PC-3 (cell line): ENCODE results near the gene CSRP3. TPM values are rescaled to one million over a fixed set of nuclear protein-coding genes. Genes with fewer than 3 reads are reported as not detected.

Experiments
- ATAC-seq: fragments of 200-7000 bp; cut with Tn5 transposase; 2 replicates; pipeline ENCODE4 v1.9.1; 2020; ENCODE audit warnings: mild to moderate bottlenecking, moderate library complexity
- BruUV-seq: library from RNA; stranded (reverse); fragments of 400-500 nt; replicated peaks from 2 replicates; lab custom pipeline; 2021; lab: Mats Ljungman, UMichigan
- CTCF ChIA-PET: fragments of 300-600 bp; sonication (Branson Sonifier 250); formaldehyde crosslinking; loops from one replicate; lab custom pipeline; 2022; ENCODE audit warnings: antibody characterized with exemption; lab: Charles Lee
- POLR2A ChIA-PET: fragments of 300-600 bp; sonication (Branson Sonifier 250); formaldehyde crosslinking; loops from one replicate; lab custom pipeline; 2022; ENCODE audit warnings: antibody characterized with exemption; ENCODE audit not compliant: unreplicated experiment; lab: Charles Lee
- DNase-seq: peaks from one replicate; pipeline ENCODE4 v3.0.0-alpha.2; 2015
- H2AFZ ChIP-seq: fragments of 300-600 bp; sonication (generic); 2 replicates; pipeline ENCODE4 v1.6.0; 2016; ENCODE audit warnings: antibody characterized with exemption, low read length
- H3F3A ChIP-seq: fragments of 300-600 bp; sonication (generic); one replicate; pipeline ENCODE4 v1.6.0; 2017; ENCODE audit warnings: antibody characterized with exemption, low read length, control low read depth, mild to moderate bottlenecking; ENCODE audit not compliant: unreplicated experiment
- H3K27ac ChIP-seq: fragments of 300-600 bp; sonication (generic); 2 replicates; pipeline ENCODE4 v1.5.1; 2016; ENCODE audit warnings: mild to moderate bottlenecking, low read length
- H3K27me3 ChIP-seq: fragments of 300-600 bp; sonication (generic); 2 replicates; pipeline ENCODE4 v1.6.1; 2016; ENCODE audit warnings: low read length, mixed read lengths
- H3K36me3 ChIP-seq: fragments of 300-600 bp; sonication (generic); 2 replicates; pipeline ENCODE4 v1.6.1; 2016; ENCODE audit warnings: low read depth, mixed run types, low read length, mixed read lengths
- H3K4me1 ChIP-seq: fragments of 300-600 bp; sonication (generic); 2 replicates; pipeline ENCODE4 v1.5.1; 2016; ENCODE audit warnings: low read length; ENCODE audit not compliant: insufficient read depth
- H3K4me2 ChIP-seq: fragments of 300-600 bp; sonication (generic); 2 replicates; pipeline ENCODE4 v1.6.0; 2016; ENCODE audit warnings: low read length
- H3K4me3 ChIP-seq: fragments of 300-600 bp; sonication (generic); 2 replicates; pipeline ENCODE4 v1.5.1; 2016; ENCODE audit warnings: mild to moderate bottlenecking, low read length, mixed read lengths
- H3K79me2 ChIP-seq: fragments of 300-600 bp; sonication (generic); 2 replicates; pipeline ENCODE4 v1.6.1; 2017; ENCODE audit warnings: low read length, mixed read lengths
- H3K9ac ChIP-seq: fragments of 300-600 bp; sonication (generic); 2 replicates; pipeline ENCODE4 v1.6.0; 2016; ENCODE audit warnings: mild to moderate bottlenecking, low read length
- H3K9me2 ChIP-seq: fragments of 300-600 bp; sonication (generic); replicated peaks from 2 replicates; pipeline ENCODE4 v1.6.1; 2016; ENCODE audit warnings: mixed run types, low read length, mixed read lengths
- H3K9me3 ChIP-seq: fragments of 300-600 bp; sonication (generic); 2 replicates; pipeline ENCODE4 v1.6.1; 2016; ENCODE audit warnings: low read length, mixed read lengths
- H4K20me1 ChIP-seq: fragments of 300-600 bp; sonication (generic); 2 replicates; pipeline ENCODE4 v1.6.1; 2016; ENCODE audit warnings: low read length, mixed read lengths
- CTCF ChIP-seq: fragments of 300-600 bp; sonication (generic); conservative IDR thresholded peaks from 2 replicates; pipeline ENCODE4 v1.5.1; 2017; ENCODE audit warnings: antibody characterized with exemption, low read depth, mild to moderate bottlenecking, low read length
- EZH2 ChIP-seq: fragments of 300-600 bp; sonication (generic); IDR thresholded peaks from one replicate; pipeline ENCODE4 v1.6.1; 2017; ENCODE audit warnings: antibody characterized with exemption, mild to moderate bottlenecking, low read length; ENCODE audit not compliant: unreplicated experiment
- EZH2phosphoT487 ChIP-seq: fragments of 300-600 bp; sonication (generic); IDR thresholded peaks from 2 replicates; pipeline ENCODE4 v1.6.1; 2018; ENCODE audit warnings: mild to moderate bottlenecking, antibody characterized with exemption, low read length, borderline replicate concordance
- intact Hi-C: fragments of 100-400 bp; cut with micrococcal nuclease; formaldehyde crosslinking; loops from 2 replicates; pipeline ENCODE4 v1.9.0; 2023
- total RNA-seq: library from RNA; depleted of rRNA; stranded (reverse); fragments of >200 nt; gene quantifications from 2 replicates; pipeline ENCODE4 v1.2.3, GENCODE V29; 2014

CSRP3 gene
- total RNA-seq, 1 experiment from 2014 or later = not detected

- Histone ChIP-seq H3K79me2 (no peaks in the 10 kb centered on the region), H3K36me3 (no peaks in the 10 kb centered on the region), H4K20me1 (no peaks in the 10 kb centered on the region), H3K4me1 (no peaks in the 10 kb centered on the region), H3K9me2 (no peaks in the 10 kb centered on the region), H2AFZ (no peak overlapping the region), H3K9ac (no peak overlapping the region), H3K27me3 (no peaks in the 10 kb centered on the region), H3K4me2 (no peak overlapping the region), H3K27ac (no peak overlapping the region), H3K4me3 (no peak overlapping the region), H3K9me3 (no peaks in the 10 kb centered on the region), H3F3A (no peaks in the 10 kb centered on the region)
- intact Hi-C loops = no loop called here
- TF ChIP-seq EZH2phosphoT487 (no peak), EZH2 (no peak), CTCF (no peak)
- DNase-seq (no peak), ATAC-seq (no peak)
- no TSS peak for BruUV-seq
- ChIA-PET CTCF (no interaction called here), POLR2A (no interaction called here)
These were observed 16.2 kb downstream of the CSRP3 start for GRCh38 chr11:19185516-19186052.

DNA sequence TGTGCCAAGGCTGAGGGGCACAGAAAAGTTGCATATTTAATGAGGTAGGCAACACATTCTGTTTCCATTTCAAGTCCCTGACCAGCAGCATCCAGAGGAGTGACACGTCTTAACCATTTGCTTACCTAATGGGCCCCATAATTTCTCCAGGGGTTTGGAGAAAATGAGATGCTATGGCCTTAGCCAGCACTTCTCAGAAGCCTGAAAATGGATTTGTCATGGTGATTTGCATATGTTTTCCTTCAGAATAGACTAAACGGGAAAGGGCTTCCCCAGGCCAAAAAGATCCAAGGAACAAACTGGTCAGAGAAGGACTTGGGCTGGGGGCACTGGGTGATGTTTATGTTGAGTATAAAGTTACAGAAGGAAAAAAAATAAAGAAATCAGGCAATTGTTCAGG lies 16.7 kb downstream of the CSRP3 start:
- H3K36me3 ChIP-seq = no peaks in the 10 kb centered on the region
- H3K9ac ChIP-seq = no peak overlapping the region
- TF ChIP-seq CTCF (no peak), EZH2 (no peak), EZH2phosphoT487 (no peak)
- intact Hi-C loops = no loop called here
- no peak overlapping the region for H3K4me2 ChIP-seq
- H3K79me2 ChIP-seq = no peaks in the 10 kb centered on the region
- ChIA-PET CTCF (no interaction called here), POLR2A (no interaction called here)
- no peaks in the 10 kb centered on the region for H3K9me2 ChIP-seq
- no peaks in the 10 kb centered on the region for H3K9me3 ChIP-seq
- H3K27me3 ChIP-seq = no peaks in the 10 kb centered on the region
- no peak overlapping the region for H3K27ac ChIP-seq
- H3F3A ChIP-seq = no peaks in the 10 kb centered on the region
- no peak overlapping the region for H2AFZ ChIP-seq
- no peaks in the 10 kb centered on the region for H3K4me1 ChIP-seq
- no peaks in the 10 kb centered on the region for H4K20me1 ChIP-seq
- DNase-seq (no peak), ATAC-seq (no peak)
- no peak overlapping the region for H3K4me3 ChIP-seq
- BruUV-seq = no TSS peak

DNA sequence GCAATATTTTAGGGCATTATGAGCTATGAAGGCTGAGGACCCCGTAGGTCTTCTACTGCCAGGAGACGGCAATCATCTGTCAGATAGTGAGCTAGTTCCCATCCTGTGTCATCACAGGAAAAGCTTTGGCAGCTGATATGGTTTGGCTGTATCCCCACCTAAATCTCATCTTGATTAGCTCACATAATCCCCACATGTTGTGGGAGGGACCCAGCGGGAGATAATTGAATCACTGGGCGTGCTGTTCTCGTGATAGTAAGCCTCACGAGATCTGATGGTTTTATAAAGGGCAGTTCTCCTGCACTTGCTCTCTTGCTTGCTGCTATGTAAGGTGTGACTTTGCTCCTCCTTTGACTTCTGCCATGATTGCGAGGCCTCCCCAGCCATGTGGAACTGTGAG lies 18.1 kb downstream of the CSRP3 start:
- Histone ChIP-seq H3K36me3 (no peaks in the 10 kb centered on the region), H3F3A (no peaks in the 10 kb centered on the region), H4K20me1 (no peaks in the 10 kb centered on the region), H3K9ac (no peak overlapping the region), H3K4me3 (no peak overlapping the region), H2AFZ (no peak overlapping the region), H3K79me2 (no peaks in the 10 kb centered on the region), H3K9me2 (no peaks in the 10 kb centered on the region), H3K9me3 (no peaks in the 10 kb centered on the region), H3K27ac (no peak overlapping the region), H3K27me3 (no peaks in the 10 kb centered on the region), H3K4me2 (no peak overlapping the region), H3K4me1 (no peaks in the 10 kb centered on the region)
- no peak for TF ChIP-seq EZH2
- TF ChIP-seq EZH2phosphoT487 = no peak
- TF ChIP-seq CTCF = no peak
- intact Hi-C loops = no loop called here
- ChIA-PET POLR2A (no interaction called here), CTCF (no interaction called here)
- no peak for DNase-seq
- no peak for ATAC-seq
- no TSS peak for BruUV-seq
